Measurements from ENCODE around the gene LARP1.
"Not testable (repeated sequence)": the region's sequence is repeated elsewhere in the genome, so short reads cannot be mapped to it uniquely, and the experiment has no call there.

LARP1 gene

GRCh38 chr5:154751854-154752253 is 3.3 kb upstream of the LARP1 start:
- Histone ChIP-seq H3K36me3 (no peaks in the 10 kb centered on the region), H3K27ac (no peak overlapping the region), H3K4me3 (no peak overlapping the region), H3K9ac (no peak overlapping the region), H3K27me3 (no peaks in the 10 kb centered on the region), H3K9me3 (no peaks in the 10 kb centered on the region), H3K4me2 (no peak overlapping the region), H4K20me1 (peaks cover 12% of the 10 kb centered on the region), H3K4me1 (peaks cover 15% of the 10 kb centered on the region)
- TF ChIP-seq Cebpa-rat (IDR thresholded peaks at IDR 0.05) = no peak

GRCh38 chr5:154753792-154754191 is 1.4 kb upstream of the LARP1 start:
- Histone ChIP-seq H3K4me3 (peak overlapping the region; percentile 100), H3K36me3 (no peaks in the 10 kb centered on the region), H4K20me1 (peaks cover 30% of the 10 kb centered on the region), H3K4me1 (peaks cover 25% of the 10 kb centered on the region), H3K27me3 (no peaks in the 10 kb centered on the region), H3K4me2 (peak overlapping the region; percentile 93), H3K27ac (peak overlapping the region; percentile 99), H3K9ac (peak overlapping the region; percentile 95), H3K9me3 (no peaks in the 10 kb centered on the region)
- no peak for TF ChIP-seq Cebpa-rat (IDR thresholded peaks at IDR 0.05)

DNA sequence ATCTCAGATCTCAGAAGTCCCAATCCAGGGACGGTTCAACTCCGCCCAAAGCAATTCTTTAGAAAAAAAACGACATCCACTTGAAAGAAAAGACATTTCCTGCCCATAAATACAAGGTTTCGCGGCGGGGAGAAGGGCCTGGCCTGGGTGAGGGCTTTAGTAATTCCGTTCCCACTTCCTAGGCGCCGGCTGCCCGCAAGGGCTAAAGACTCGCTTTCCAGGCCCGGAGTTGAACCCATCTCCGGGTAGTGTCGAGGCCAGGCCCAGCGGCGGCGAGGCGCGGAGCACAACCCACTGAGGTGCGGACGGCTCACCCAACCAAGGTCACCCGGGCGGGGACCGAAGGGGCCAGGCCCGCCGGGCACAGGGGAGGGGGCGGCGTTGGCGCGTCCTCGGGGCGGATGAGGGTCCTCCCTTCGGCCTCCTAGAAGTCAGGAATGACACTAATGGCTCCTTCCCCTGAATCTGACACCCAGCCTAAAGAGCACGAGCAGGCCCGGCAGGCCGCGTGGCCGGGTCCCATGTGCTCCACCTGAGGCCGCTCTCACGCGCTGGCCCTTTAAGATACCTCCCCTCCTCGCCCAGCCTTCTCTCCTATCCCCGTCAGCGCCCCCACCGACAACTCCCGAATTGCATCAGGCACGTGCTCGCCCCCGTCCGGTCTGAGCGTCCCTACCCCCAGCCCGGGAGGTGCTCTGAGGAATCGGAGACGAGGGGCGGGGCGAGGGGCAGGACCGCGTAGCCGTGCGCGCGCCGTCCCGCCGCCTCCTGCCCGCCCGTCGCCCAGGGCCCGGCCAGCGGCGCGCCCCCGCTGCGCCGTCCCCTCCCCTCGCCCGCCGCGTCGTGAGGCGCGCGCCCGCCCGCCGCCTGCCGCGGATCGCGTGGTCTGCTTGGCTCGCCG is 467 bp upstream of the LARP1 start:
- Histone ChIP-seq H3K4me3 (peak overlapping the region; percentile 100), H3K27me3 (no peaks in the 10 kb centered on the region), H3K36me3 (no peaks in the 10 kb centered on the region), H3K4me1 (peaks cover 35% of the 10 kb centered on the region), H3K4me2 (peak overlapping the region; percentile 93), H4K20me1 (peaks cover 40% of the 10 kb centered on the region), H3K9me3 (no peaks in the 10 kb centered on the region), H3K27ac (peak overlapping the region; percentile 99), H3K9ac (peak overlapping the region; percentile 99)
- no peak for TF ChIP-seq Cebpa-rat (IDR thresholded peaks at IDR 0.05)

DNA sequence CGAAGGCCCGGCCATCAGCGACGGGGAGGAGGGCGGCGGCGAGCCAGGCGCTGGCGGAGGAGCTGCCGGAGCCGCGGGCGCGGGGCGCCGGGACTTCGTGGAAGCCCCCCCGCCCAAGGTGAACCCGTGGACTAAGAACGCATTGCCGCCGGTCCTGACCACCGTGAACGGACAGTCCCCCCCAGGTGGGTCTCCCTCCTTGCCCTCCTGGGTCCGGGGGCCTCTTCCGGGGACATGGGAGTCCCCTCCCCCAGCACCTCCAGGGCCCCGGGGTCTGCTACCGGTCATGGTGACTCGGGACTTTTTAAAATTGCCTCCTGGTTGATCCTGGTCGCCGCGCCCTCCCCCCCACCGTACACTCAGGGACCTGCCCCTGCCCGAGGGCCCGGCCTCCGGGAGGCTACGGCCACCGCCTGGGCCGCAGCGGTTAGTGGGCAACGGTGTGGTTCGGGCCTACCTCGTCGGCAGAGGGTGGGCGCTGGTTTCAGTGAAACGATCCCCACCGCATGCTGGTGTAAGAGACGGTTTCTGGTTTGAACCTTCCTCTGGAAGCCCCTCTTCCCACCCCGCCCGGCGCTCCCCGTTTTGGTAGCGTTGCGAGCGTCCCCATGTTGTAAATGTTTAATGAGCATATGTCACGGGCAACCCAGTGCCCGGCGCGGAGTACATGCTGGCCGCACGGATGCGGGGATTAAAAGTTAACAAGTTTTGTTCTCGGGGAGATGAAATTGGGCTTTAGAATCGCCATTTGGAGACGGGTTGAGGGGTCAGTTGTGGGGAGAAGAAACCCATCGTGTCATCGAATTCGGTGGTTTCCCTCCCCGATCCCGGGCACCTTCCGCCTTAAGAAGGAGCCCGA is 1.1 kb downstream of the LARP1 start:
- Histone ChIP-seq H3K9me3 (no peaks in the 10 kb centered on the region), H3K27ac (peak overlapping the region; percentile 99), H3K4me2 (peak overlapping the region; percentile 85), H3K9ac (peak overlapping the region; percentile 99), H3K27me3 (no peaks in the 10 kb centered on the region), H3K36me3 (peaks cover 3% of the 10 kb centered on the region; the same call in 1 of the 2 replicates), H3K4me3 (peak overlapping the region; percentile 100), H3K4me1 (peaks cover 50% of the 10 kb centered on the region), H4K20me1 (peaks cover 55% of the 10 kb centered on the region)
- TF ChIP-seq Cebpa-rat (IDR thresholded peaks at IDR 0.05) = no peak

DNA sequence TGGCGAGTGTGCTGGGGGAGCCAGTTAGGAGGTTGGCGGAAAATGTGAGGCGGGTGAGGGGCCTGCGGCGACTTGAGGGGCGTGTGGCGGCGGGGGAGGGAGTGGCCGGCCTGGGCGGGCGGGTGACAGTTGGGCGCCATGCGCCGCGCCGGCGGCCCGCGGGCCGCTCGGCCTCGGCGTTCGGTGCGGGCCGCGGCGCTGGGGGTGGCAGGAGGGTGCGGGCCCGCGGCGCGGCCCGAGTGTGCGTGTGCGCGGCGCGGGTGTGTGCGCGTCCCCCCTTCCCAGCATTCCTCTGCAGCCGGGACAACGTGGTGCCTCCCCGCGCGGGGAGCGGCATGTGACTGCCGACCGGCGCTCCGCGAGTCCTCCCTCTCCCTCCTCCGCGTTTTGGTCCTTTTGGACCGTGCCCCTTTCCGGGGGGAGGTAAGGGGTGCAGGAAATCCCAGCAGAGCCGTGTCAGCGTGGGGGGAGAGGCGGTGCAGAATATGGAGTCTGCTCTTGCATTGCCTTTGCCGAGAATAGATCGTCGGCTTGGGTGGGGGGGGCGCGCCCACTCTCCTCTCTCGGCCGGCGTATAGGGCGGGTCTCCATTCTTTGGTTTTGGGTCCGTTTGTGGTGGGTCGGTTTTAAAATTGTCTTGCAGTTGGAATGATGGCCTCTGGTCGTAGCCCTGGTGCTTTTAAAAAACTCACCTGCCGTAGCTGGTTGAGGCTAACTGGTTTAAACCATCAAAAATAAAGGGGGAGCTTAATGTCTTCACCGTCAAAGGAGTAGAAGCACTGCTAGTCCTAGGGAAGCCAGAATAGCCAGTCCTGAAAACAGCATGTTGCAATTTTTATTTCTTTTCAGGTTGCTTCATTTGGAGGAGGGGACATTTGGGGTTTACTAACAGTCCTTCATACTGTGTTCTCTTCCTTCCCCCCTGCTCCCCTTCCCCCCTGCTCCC is 2.0 kb downstream of the LARP1 start:
- H3K9ac ChIP-seq = peak overlapping the region; percentile 99
- no peaks in the 10 kb centered on the region for H3K9me3 ChIP-seq
- peaks cover 64% of the 10 kb centered on the region for H4K20me1 ChIP-seq
- no peak for TF ChIP-seq Cebpa-rat (IDR thresholded peaks at IDR 0.05)
- no peaks in the 10 kb centered on the region for H3K27me3 ChIP-seq
- peaks cover 11% of the 10 kb centered on the region; the same call in 1 of the 2 replicates for H3K36me3 ChIP-seq
- H3K27ac ChIP-seq = peak overlapping the region; percentile 99
- H3K4me2 ChIP-seq = peak overlapping the region; percentile 85
- H3K4me3 ChIP-seq = peak overlapping the region; percentile 100
- peaks cover 57% of the 10 kb centered on the region for H3K4me1 ChIP-seq

DNA sequence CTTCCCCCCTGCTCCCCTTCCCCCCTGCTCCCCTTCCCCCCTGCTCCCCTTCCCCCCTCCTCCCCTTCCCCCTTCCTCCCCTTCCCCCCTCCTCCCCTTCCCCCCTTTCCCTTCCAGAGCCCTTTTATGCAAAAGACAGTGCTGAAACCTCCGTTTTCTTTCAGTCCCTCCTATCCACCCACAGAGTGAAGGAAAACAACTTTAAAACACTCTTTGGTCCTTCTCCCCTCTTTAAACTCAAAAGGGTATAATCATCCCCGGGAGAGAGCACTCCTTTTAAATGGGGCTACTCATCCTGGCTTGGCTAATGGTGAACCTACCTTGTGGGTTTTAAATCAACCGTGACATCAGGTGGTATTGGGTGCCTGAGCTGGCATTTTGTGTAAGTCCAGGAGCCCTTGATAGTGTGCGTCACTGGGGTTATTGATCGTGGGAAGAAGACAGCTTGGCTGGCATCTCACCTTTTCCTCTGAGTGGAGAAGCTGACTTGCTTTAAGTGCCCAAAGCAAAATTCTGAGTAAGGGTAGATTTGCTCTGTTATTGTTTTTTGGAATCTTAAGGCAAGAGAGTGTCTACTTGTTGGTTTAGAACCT is 2.7 kb downstream of the LARP1 start:
- peak overlapping the region; percentile 62; the same call in 1 of the 2 replicates for H3K9ac ChIP-seq
- no peak overlapping the region for H3K27ac ChIP-seq
- H3K4me1 ChIP-seq = peaks cover 63% of the 10 kb centered on the region
- H3K36me3 ChIP-seq = peaks cover 19% of the 10 kb centered on the region; the same call in 1 of the 2 replicates
- peak overlapping the region; percentile 88 for H3K4me2 ChIP-seq
- H4K20me1 ChIP-seq = peaks cover 72% of the 10 kb centered on the region
- no peaks in the 10 kb centered on the region for H3K9me3 ChIP-seq
- TF ChIP-seq Cebpa-rat (IDR thresholded peaks at IDR 0.05) = no peak
- no peaks in the 10 kb centered on the region for H3K27me3 ChIP-seq
- peak overlapping the region; percentile 100 for H3K4me3 ChIP-seq

DNA sequence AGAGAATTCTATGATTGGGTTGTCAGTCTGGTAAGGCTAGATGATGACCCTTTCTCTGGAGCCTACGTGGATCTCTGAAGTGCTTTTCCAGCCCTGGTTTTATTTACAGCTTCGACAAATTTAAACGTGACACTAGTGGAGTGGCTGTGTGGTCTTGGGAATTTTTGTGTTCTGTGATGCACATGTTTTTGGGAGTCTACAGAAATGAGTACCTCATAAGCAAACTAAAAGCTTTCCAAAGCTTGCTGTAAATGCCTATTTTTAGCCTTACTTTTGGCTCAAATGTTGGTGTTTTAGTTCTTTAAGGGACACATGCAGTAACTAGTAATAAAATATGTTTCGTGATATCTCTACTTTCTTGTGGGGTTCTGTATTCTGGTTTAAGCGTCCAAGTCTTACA is 3.3 kb downstream of the LARP1 start:
- Histone ChIP-seq H3K9me3 (no peaks in the 10 kb centered on the region), H4K20me1 (peaks cover 77% of the 10 kb centered on the region), H3K4me2 (peak overlapping the region; percentile 88), H3K4me1 (peaks cover 61% of the 10 kb centered on the region), H3K9ac (peak overlapping the region; percentile 62; the same call in 1 of the 2 replicates), H3K27me3 (no peaks in the 10 kb centered on the region), H3K4me3 (peak overlapping the region; percentile 54), H3K27ac (no peak overlapping the region), H3K36me3 (peaks cover 24% of the 10 kb centered on the region; the same call in 1 of the 2 replicates)
- no peak for TF ChIP-seq Cebpa-rat (IDR thresholded peaks at IDR 0.05)

DNA sequence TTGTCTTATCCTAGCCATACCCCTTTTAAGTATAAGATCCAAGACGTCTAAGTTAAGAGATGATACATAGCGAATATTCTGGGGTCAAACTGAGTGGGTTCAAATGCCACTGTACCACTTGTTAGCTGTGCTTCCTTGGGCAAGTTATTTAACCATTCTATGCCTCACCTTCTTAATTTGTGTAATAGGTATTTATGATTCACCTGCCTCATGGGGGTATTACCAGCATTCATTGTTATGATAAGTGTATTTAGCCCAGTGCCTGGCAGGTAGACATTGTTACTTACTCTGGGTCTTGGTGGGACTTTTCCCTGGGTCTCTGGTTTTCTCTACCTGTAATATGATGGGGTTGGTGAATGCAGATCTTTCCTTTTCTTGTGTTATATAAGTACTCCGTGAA is 3.8 kb downstream of the LARP1 start:
- peak overlapping the region; percentile 54; the same call in 1 of the 2 replicates for H3K4me3 ChIP-seq

DNA sequence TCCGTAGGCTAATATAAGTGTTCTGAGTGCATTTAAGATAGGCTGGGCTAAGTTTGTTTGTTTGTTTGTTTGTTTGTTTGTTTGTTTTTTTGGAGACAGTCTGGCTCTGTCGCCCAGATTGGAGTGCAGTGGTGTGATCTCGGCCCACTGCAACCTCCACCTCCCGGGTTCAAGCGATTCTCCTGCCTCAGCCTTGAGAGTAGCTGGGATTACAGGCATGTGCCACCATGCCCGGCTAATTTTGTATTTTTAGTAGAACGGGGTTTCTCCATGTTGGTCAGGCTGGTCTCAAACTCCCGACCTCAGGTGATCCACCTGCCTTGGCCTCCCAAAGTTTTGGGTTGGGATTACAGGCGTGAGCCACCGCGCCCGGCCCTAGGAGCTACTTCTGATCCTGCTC is 4.7 kb downstream of the LARP1 start:
- H3K4me1 ChIP-seq = peaks cover 61% of the 10 kb centered on the region
- H3K4me2 ChIP-seq = peak overlapping the region; percentile 88
- not testable (repeated sequence) for H3K27ac ChIP-seq, H3K4me3 ChIP-seq, H3K9me3 ChIP-seq, H3K9ac ChIP-seq, H3K27me3 ChIP-seq
- H4K20me1 ChIP-seq = peaks cover 91% of the 10 kb centered on the region
- H3K36me3 ChIP-seq = peaks cover 25% of the 10 kb centered on the region; the same call in 1 of the 2 replicates

More for the DNA sequence above, 3.8 kb downstream of the LARP1 start:
- Histone ChIP-seq H4K20me1 (peaks cover 82% of the 10 kb centered on the region), H3K4me1 (peaks cover 61% of the 10 kb centered on the region), H3K9me3 (no peaks in the 10 kb centered on the region), H3K4me2 (peak overlapping the region; percentile 88), H3K27me3 (no peaks in the 10 kb centered on the region), H3K27ac (no peak overlapping the region), H3K36me3 (peaks cover 24% of the 10 kb centered on the region; the same call in 1 of the 2 replicates), H3K9ac (peak overlapping the region; percentile 13; the same call in 1 of the 2 replicates)
- TF ChIP-seq Cebpa-rat (IDR thresholded peaks at IDR 0.05) = no peak

Data from BLaER1 (cell line).